NT2/D1 (cell line): ENCODE measurements around the gene GAN.

Experiments used
- DNase-seq: peaks from one replicate; pipeline ENCODE4 v3.0.0-alpha.2; 2011; ENCODE audit warnings: low read depth, low spot score
- H3K27me3 ChIP-seq: 2 replicates; pipeline ENCODE4 v1.6.0; 2011; ENCODE audit warnings: mild to moderate bottlenecking; ENCODE audit not compliant: insufficient read length, insufficient read depth
- H3K36me3 ChIP-seq: 2 replicates; pipeline ENCODE4 v1.6.1; 2011; ENCODE audit warnings: mild to moderate bottlenecking, low read length, mixed read lengths; ENCODE audit not compliant: insufficient read depth, insufficient read length
- H3K4me1 ChIP-seq: 2 replicates; pipeline ENCODE4 v1.5.1; 2011; ENCODE audit not compliant: insufficient read depth, insufficient read length
- H3K4me3 ChIP-seq: 2 replicates; pipeline ENCODE4 v1.5.1; 2011; ENCODE audit warnings: low read depth; ENCODE audit not compliant: insufficient read length
- H3K9ac ChIP-seq: 2 replicates; pipeline ENCODE4 v1.6.0; 2011; ENCODE audit warnings: low read depth; ENCODE audit not compliant: insufficient read length
- H3K9me3 ChIP-seq: 2 replicates; pipeline ENCODE4 v1.5.1; 2011; ENCODE audit warnings: mild to moderate bottlenecking, low read length; ENCODE audit not compliant: insufficient read depth
- SUZ12 ChIP-seq: IDR thresholded peaks from 2 replicates; pipeline ENCODE4 v1.6.1; 2011; ENCODE audit not compliant: insufficient read length, insufficient read depth; ENCODE audit errors: extremely low read depth
- YY1 ChIP-seq: IDR thresholded peaks from 2 replicates; pipeline ENCODE4 v1.6.1; 2011; ENCODE audit not compliant: insufficient read length, insufficient read depth
- ZNF274 ChIP-seq: IDR thresholded peaks from 2 replicates; pipeline ENCODE4 v1.6.1; 2011; ENCODE audit warnings: mild to moderate bottlenecking, low read depth, low read length

GAN gene

GRCh38 chr16:81408409-81408950, 93.7 kb downstream of the GAN start:
- DNase-seq, result no peak
- H3K9me3 ChIP-seq, result no peaks in the 10 kb centered on the region
- H3K4me1 ChIP-seq, result peaks cover 4% of the 10 kb centered on the region
- no peak for TF ChIP-seq ZNF274
- no peak for TF ChIP-seq SUZ12
- TF ChIP-seq YY1, result no peak
- H3K9ac ChIP-seq, result no peak overlapping the region
- H3K4me3 ChIP-seq, result no peak overlapping the region
- peaks cover 9% of the 10 kb centered on the region for H3K27me3 ChIP-seq
- H3K36me3 ChIP-seq, result no peaks in the 10 kb centered on the region

- Histone ChIP-seq H3K9me3 (no peaks in the 10 kb centered on the region), H3K9ac (no peak overlapping the region), H3K36me3 (no peaks in the 10 kb centered on the region), H3K4me3 (no peak overlapping the region), H3K4me1 (peaks cover 7% of the 10 kb centered on the region), H3K27me3 (peaks cover 5% of the 10 kb centered on the region)
- TF ChIP-seq ZNF274, result no peak
- no peak for TF ChIP-seq YY1
- TF ChIP-seq SUZ12, result no peak
- DNase-seq, result no peak
These were observed 94.3 kb downstream of the GAN start for GRCh38 chr16:81409016-81409556.

- no peaks in the 10 kb centered on the region for H3K27me3 ChIP-seq
- H3K9ac ChIP-seq, result no peak overlapping the region
- no peak overlapping the region for H3K4me3 ChIP-seq
- no peaks in the 10 kb centered on the region for H3K9me3 ChIP-seq
- TF ChIP-seq ZNF274 (no peak), YY1 (no peak), SUZ12 (no peak)
- no peaks in the 10 kb centered on the region for H3K36me3 ChIP-seq
- no peak for DNase-seq
- peaks cover 13% of the 10 kb centered on the region for H3K4me1 ChIP-seq
These were observed 96.0 kb downstream of the GAN start for GRCh38 chr16:81410643-81411293.

- H3K9me3 ChIP-seq, result no peaks in the 10 kb centered on the region
- no peak for TF ChIP-seq YY1
- TF ChIP-seq ZNF274, result no peak
- no peak for TF ChIP-seq SUZ12
- H3K27me3 ChIP-seq, result no peaks in the 10 kb centered on the region
- H3K4me1 ChIP-seq, result peaks cover 19% of the 10 kb centered on the region
- H3K36me3 ChIP-seq, result no peaks in the 10 kb centered on the region
- no peak overlapping the region for H3K9ac ChIP-seq
- H3K4me3 ChIP-seq, result no peak overlapping the region
- no peak for DNase-seq
These were observed 98.7 kb downstream of the GAN start for GRCh38 chr16:81413245-81413990.

GRCh38 chr16:81415751-81416150, 101.0 kb downstream of the GAN start:
- no peaks in the 10 kb centered on the region for H3K36me3 ChIP-seq
- no peaks in the 10 kb centered on the region for H3K9me3 ChIP-seq
- no peak overlapping the region for H3K9ac ChIP-seq
- peaks cover 19% of the 10 kb centered on the region for H3K4me1 ChIP-seq
- DNase-seq, result no peak
- TF ChIP-seq YY1, result no peak
- TF ChIP-seq SUZ12, result no peak
- TF ChIP-seq ZNF274, result no peak
- no peaks in the 10 kb centered on the region for H3K27me3 ChIP-seq
- no peak overlapping the region for H3K4me3 ChIP-seq

GRCh38 chr16:81416749-81417148, 102.0 kb downstream of the GAN start:
- H3K9ac ChIP-seq, result no peak overlapping the region
- TF ChIP-seq ZNF274, result no peak
- no peak for TF ChIP-seq YY1
- TF ChIP-seq SUZ12, result no peak
- H3K4me3 ChIP-seq, result no peak overlapping the region
- H3K9me3 ChIP-seq, result no peaks in the 10 kb centered on the region
- peaks cover 19% of the 10 kb centered on the region for H3K4me1 ChIP-seq
- DNase-seq, result no peak
- no peaks in the 10 kb centered on the region for H3K27me3 ChIP-seq
- no peaks in the 10 kb centered on the region for H3K36me3 ChIP-seq

GRCh38 chr16:81417210-81417609, 102.4 kb downstream of the GAN start:
- no peak for DNase-seq
- Histone ChIP-seq H3K4me3 (no peak overlapping the region), H3K9me3 (no peaks in the 10 kb centered on the region), H3K27me3 (no peaks in the 10 kb centered on the region), H3K4me1 (peaks cover 19% of the 10 kb centered on the region), H3K9ac (no peak overlapping the region), H3K36me3 (no peaks in the 10 kb centered on the region)
- TF ChIP-seq ZNF274, result no peak
- no peak for TF ChIP-seq YY1
- no peak for TF ChIP-seq SUZ12
